ENCODE results near the gene PPP2R2D.

DNA sequence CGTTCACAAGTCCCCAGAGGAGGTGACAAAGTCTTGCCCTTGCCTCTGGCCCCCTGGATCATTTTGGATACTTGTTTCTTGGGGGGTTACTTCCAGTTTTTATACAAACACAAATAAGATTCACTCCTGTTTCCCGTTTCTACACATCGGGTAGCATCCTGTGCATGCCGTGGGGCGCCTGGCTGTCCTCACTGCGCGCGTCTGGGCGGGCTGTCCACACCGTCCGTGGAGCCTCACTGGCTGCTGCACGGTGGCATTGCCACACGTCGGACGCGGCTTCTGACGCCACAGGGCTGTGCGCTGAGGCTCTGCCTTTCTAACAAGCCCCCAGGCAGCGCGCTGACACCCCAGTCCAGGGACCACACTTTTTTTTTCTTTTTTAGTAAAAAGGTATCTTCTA is 62.5 kb downstream of the PPP2R2D start:
- TF ChIP-seq RAD21 (IDR thresholded peaks at IDR 0.05; ENCODE audit: low read length) (no peak), SMC3 (IDR thresholded peaks at IDR 0.05; ENCODE audit: low read depth, low read length) (no peak), NRF1 (IDR thresholded peaks at IDR 0.05; ENCODE audit: low read depth, low read length) (no peak), POLR2AphosphoS5 (IDR thresholded peaks at IDR 0.05; ENCODE audit: low read depth, low read length) (no peak)
- TF ChIP-seq, protein P1, sequence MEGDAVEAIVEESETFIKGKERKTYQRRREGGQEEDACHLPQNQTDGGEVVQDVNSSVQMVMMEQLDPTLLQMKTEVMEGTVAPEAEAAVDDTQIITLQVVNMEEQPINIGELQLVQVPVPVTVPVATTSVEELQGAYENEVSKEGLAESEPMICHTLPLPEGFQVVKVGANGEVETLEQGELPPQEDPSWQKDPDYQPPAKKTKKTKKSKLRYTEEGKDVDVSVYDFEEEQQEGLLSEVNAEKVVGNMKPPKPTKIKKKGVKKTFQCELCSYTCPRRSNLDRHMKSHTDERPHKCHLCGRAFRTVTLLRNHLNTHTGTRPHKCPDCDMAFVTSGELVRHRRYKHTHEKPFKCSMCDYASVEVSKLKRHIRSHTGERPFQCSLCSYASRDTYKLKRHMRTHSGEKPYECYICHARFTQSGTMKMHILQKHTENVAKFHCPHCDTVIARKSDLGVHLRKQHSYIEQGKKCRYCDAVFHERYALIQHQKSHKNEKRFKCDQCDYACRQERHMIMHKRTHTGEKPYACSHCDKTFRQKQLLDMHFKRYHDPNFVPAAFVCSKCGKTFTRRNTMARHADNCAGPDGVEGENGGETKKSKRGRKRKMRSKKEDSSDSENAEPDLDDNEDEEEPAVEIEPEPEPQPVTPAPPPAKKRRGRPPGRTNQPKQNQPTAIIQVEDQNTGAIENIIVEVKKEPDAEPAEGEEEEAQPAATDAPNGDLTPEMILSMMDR (IDR thresholded peaks at IDR 0.05), result no peak

All from SK-N-SH (cell line).